GM12878 (cell line): Measurements from ENCODE around the gene TRIM67. TPM values are rescaled to one million over a fixed set of nuclear protein-coding genes. Genes with fewer than 3 reads are reported as not detected.
"Not testable (repeated sequence)": the region's sequence is repeated elsewhere in the genome, so short reads cannot be mapped to it uniquely, and the experiment has no call there.

Experiments
- ATAC-seq: fragments of 200-7000 bp; cut with Tn5 transposase; 3 replicates; pipeline ENCODE4 v1.9.1; 2020; ENCODE audit warnings: mild to moderate bottlenecking, moderate library complexity
- BruUV-seq: library from RNA; stranded (reverse); fragments of 400-500 nt; replicated peaks from 2 replicates; lab custom pipeline; 2021; lab: Mats Ljungman, UMichigan
- CTCF ChIA-PET: fragments of 300-600 bp; sonication (Branson Sonifier 250); formaldehyde crosslinking; extraction: SDS; loops from one replicate; lab custom pipeline; 2021; ENCODE audit warnings: inconsistent platforms; lab: Yijun Ruan, JAX
- POLR2A ChIA-PET: fragments of 350-600 bp; formaldehyde crosslinking; extraction: SDS; loops from one replicate; lab custom pipeline; 2021; ENCODE audit warnings: inconsistent platforms; lab: Charles Lee
- RAD21 ChIA-PET: fragments of 300-600 bp; sonication (Branson Sonifier 250); formaldehyde crosslinking; loops from one replicate; lab custom pipeline; 2023; ENCODE audit warnings: antibody characterized with exemption; ENCODE audit not compliant: unreplicated experiment; lab: Charles Lee
- SMC1A ChIA-PET: fragments of 300-600 bp; sonication (Branson Sonifier 250); formaldehyde crosslinking; loops from one replicate; lab custom pipeline; 2023; ENCODE audit not compliant: unreplicated experiment, uncharacterized antibody; lab: Charles Lee
- DNase-seq: peaks from one replicate; pipeline ENCODE4 v3.0.0-alpha.2; 2011; ENCODE audit warnings: low read depth, low spot score
- FAIRE-seq: peaks from 3 replicates; lab custom pipeline; 2011; peaks lifted over from hg19 to GRCh38; lab: Jason Lieb, UNC
- H2AFZ ChIP-seq: 2 replicates; pipeline ENCODE4 v1.6.0; 2011; ENCODE audit warnings: low read depth, low read length, control low read depth; ENCODE audit not compliant: control insufficient read depth
- H3K27ac ChIP-seq: 2 replicates; pipeline ENCODE4 v1.5.1; 2011; ENCODE audit warnings: control low read depth; ENCODE audit not compliant: control insufficient read depth, insufficient read depth
- H3K27me3 ChIP-seq, 2 experiments: replicated peaks in 1 of 2; 2 replicates each; pipeline versions ENCODE4 v1.6.0 to v1.6.1; 2011; ENCODE audit warnings: low read length in 1 of 2; ENCODE audit not compliant: control insufficient read depth in 2 of 2, insufficient read depth in 2 of 2
- H3K36me3 ChIP-seq, 2 experiments: 2 replicates each; pipeline ENCODE4 v1.5.1; 2011; ENCODE audit warnings: low read length in 1 of 2; ENCODE audit not compliant: control insufficient read depth in 2 of 2, insufficient read depth in 2 of 2
- H3K4me1 ChIP-seq: 2 replicates; pipeline ENCODE4 v1.6.1; 2011; ENCODE audit warnings: mild to moderate bottlenecking, low read length, moderate library complexity, mixed read lengths; ENCODE audit not compliant: control insufficient read depth, insufficient read depth
- H3K4me2 ChIP-seq: 2 replicates; pipeline ENCODE4 v1.6.0; 2011; ENCODE audit warnings: control low read depth; ENCODE audit not compliant: control insufficient read depth, insufficient read depth
- H3K4me3 ChIP-seq: fragments of 200-600 bp; sonication (generic); 2 replicates; pipeline ENCODE4 v1.5.1; 2016
- H3K79me2 ChIP-seq: 2 replicates; pipeline ENCODE4 v1.6.0; 2011; ENCODE audit warnings: low read length; ENCODE audit not compliant: control insufficient read depth, insufficient read depth
- H3K9ac ChIP-seq: 2 replicates; pipeline ENCODE4 v1.8.0; 2011; ENCODE audit warnings: low read length, control low read depth, mixed read lengths; ENCODE audit not compliant: control insufficient read depth, insufficient read depth
- H3K9me3 ChIP-seq: replicated peaks from 3 replicates; pipeline ENCODE4 v1.5.1; 2011; ENCODE audit warnings: mild to moderate bottlenecking, low read length; ENCODE audit not compliant: control insufficient read depth, insufficient read depth
- H4K20me1 ChIP-seq: 2 replicates; pipeline ENCODE4 v1.6.0; 2011; ENCODE audit not compliant: control insufficient read depth, insufficient read depth
- SMAD1 ChIP-seq: fragments of 450-650 bp; IDR thresholded peaks from 2 replicates; pipeline ENCODE4 v1.6.1; 2018; ENCODE audit warnings: mild to moderate bottlenecking, low read depth; ENCODE audit not compliant: partially characterized antibody
- WGBS: methylation state at CpG from one replicate; pipeline ENCODE4 v1.1.6; 2016; ENCODE audit warnings: low lambda C conversion rate; ENCODE audit not compliant: insufficient replicate concordance, insufficient coverage; ENCODE audit errors: missing lambda C conversion rate; 5-methylcytosine and 5-hydroxymethylcytosine counted together
- in situ Hi-C: fragments of 300-500 bp; cut with MboI; formaldehyde crosslinking; loops from 9 replicates; pipeline ENCODE4 v1.14.3; 2018; ENCODE audit warnings: mixed read lengths
- intact Hi-C: fragments of 100-400 bp; cut with micrococcal nuclease; formaldehyde crosslinking; loops from one replicate; pipeline ENCODE4 v1.14.2; 2022; ENCODE audit not compliant: unreplicated experiment
- polyA plus RNA-seq, 11 experiments: library from polyadenylated mRNA; depleted of rRNA in 4 of 11; unstranded in 6 of 11; stranded (reverse) in 5 of 11; fragments of >200 nt; fragmentation: Nextera tagmentation in 4 of 11; fragmentation: Illumina TruSeq in 1 of 11; extraction: Ambion mirVana in 4 of 11; extraction: Trizol in 1 of 11; gene quantifications; 1 replicate in 1 of 11; 2 replicates in 10 of 11; pipeline versions ENCODE4 v1.2.1 to v1.2.3, GENCODE V29; 2011 to 2016; ENCODE audit warnings: inconsistent platforms in 2 of 11, missing spikeins in 2 of 11, low read depth in 1 of 11
- total RNA-seq, 4 experiments: library from RNA; depleted of rRNA in 3 of 4; stranded (reverse); fragments of >200 nt in 3 of 4; fragmentation: Illumina TruSeq in 1 of 4; extraction: Trizol in 1 of 4; gene quantifications; 2 replicates each; pipeline versions ENCODE4 v1.2.1 to v1.2.3, GENCODE V29; 2013 to 2021

TRIM67 gene
- total and polyA plus RNA-seq, 10 of the 15 experiments (the other 5 are each of a cell fraction or from before 2014, with no cell fraction given): under 0.01 to 0.01 TPM; not detected in 8

- Histone ChIP-seq H2AFZ (no peak overlapping the region), H3K9ac (no peak overlapping the region), H3K27ac (no peak overlapping the region), H3K9me3 (no peaks in the 10 kb centered on the region), H3K27me3 (peaks cover 0 to 2% of the 10 kb centered on the region in 2 experiments; a peak in 2 of 4 replicates), H3K79me2 (no peaks in the 10 kb centered on the region), H3K36me3 (no peaks in the 10 kb centered on the region), H3K4me1 (no peaks in the 10 kb centered on the region), H3K4me2 (no peak overlapping the region), H3K4me3 (no peak overlapping the region)
- ChIA-PET POLR2A (no interaction called here), CTCF (interaction anchor here (0.6 to 1.5 kb wide), 2 partner anchors 11 to 85 kb away, joined by 3 to 5 read pairs; no protein-coding TSS in a partner anchor), RAD21 (no interaction called here), SMC1A (interaction anchor here (1.5 kb wide), 1 partner anchor 37 kb away, joined by 3 read pairs; no protein-coding TSS in a partner anchor)
- BruUV-seq: no TSS peak
- FAIRE-seq (no peak), DNase-seq (no peak), ATAC-seq (no peak)
- intact Hi-C loops (no loop called here), in situ Hi-C loops (no loop called here)
- 24% methylated on average over 9 of the region's 9 CpGs for WGBS
- TF ChIP-seq SMAD1: no peak
- TF ChIP-seq, all 136 proteins: peak for 0
- H4K20me1 ChIP-seq: no peaks in the 10 kb centered on the region
Observed at GRCh38 chr1:231125972-231126580, 35.8 kb upstream of the TRIM67 start.

GRCh38 chr1:231127106-231127505 is 34.8 kb upstream of the TRIM67 start:
- H2AFZ ChIP-seq, SMC1A ChIA-PET, intact Hi-C loops, RAD21 ChIA-PET, H3K27me3 ChIP-seq, H3K36me3 ChIP-seq, FAIRE-seq, H3K9ac ChIP-seq, H4K20me1 ChIP-seq, DNase-seq, H3K79me2 ChIP-seq, H3K9me3 ChIP-seq, POLR2A ChIA-PET, H3K27ac ChIP-seq, H3K4me2 ChIP-seq, ATAC-seq, in situ Hi-C loops, CTCF ChIA-PET, H3K4me3 ChIP-seq, H3K4me1 ChIP-seq, BruUV-seq: not testable (repeated sequence)
- WGBS: 54% methylated on average over 6 of the region's 6 CpGs

- POLR2A ChIA-PET, H3K9ac ChIP-seq, RAD21 ChIA-PET, H3K4me2 ChIP-seq, FAIRE-seq, H3K27me3 ChIP-seq, H3K4me3 ChIP-seq, H3K36me3 ChIP-seq, intact Hi-C loops, in situ Hi-C loops, H2AFZ ChIP-seq, ATAC-seq, DNase-seq, H3K79me2 ChIP-seq, BruUV-seq, H3K4me1 ChIP-seq, H3K9me3 ChIP-seq, H4K20me1 ChIP-seq, CTCF ChIA-PET, SMC1A ChIA-PET, H3K27ac ChIP-seq: not testable (repeated sequence)
- 79% methylated on average over 11 of the region's 27 CpGs for WGBS
Observed at GRCh38 chr1:231128471-231128870, 33.4 kb upstream of the TRIM67 start.
